Stimulated activated CD8-positive, alpha-beta memory T cell treated with anti-CD3 and anti-CD28 coated beads, Interleukin-2, amount 100 ng/mL, for 1 hour (primary cell): ENCODE results near the gene SLC25A51.
"Not testable (repeated sequence)": the region's sequence is repeated elsewhere in the genome, so short reads cannot be mapped to it uniquely, and the experiment has no call there.

Source experiments
- DNase-seq, 2 donors: peaks; one replicate each; pipeline ENCODE4 v3.0.0-alpha.2; 2020; ENCODE audit warnings: low read depth in 2 of 2

Gene SLC25A51

GRCh38 chr9:37904445-37905130 lies 661 bp upstream of the SLC25A51 start:
- DNase-seq, result no peak

GRCh38 chr9:37902796-37903646 lies 906 bp downstream of the SLC25A51 start:
- no peak for DNase-seq

GRCh38 chr9:37902131-37902530 lies 1.8 kb downstream of the SLC25A51 start:
- no peak for DNase-seq

GRCh38 chr9:37899041-37899440 lies 4.9 kb downstream of the SLC25A51 start:
- DNase-seq, result no peak

GRCh38 chr9:37897665-37898064 lies 6.3 kb downstream of the SLC25A51 start:
- no peak for DNase-seq

GRCh38 chr9:37892063-37892462 lies 11.9 kb downstream of the SLC25A51 start:
- no peak for DNase-seq

GRCh38 chr9:37891042-37891441 lies 12.9 kb downstream of the SLC25A51 start:
- not testable (repeated sequence) for DNase-seq

GRCh38 chr9:37889536-37889935 lies 14.4 kb downstream of the SLC25A51 start:
- no peak for DNase-seq

GRCh38 chr9:37887977-37888583 lies 15.8 kb downstream of the SLC25A51 start:
- not testable (repeated sequence) for DNase-seq

GRCh38 chr9:37880916-37881479 lies 22.9 kb downstream of the SLC25A51 start:
- no peak for DNase-seq

- no peak for DNase-seq
Measured at GRCh38 chr9:37876376-37876775, 27.6 kb downstream of the SLC25A51 start.

GRCh38 chr9:37873955-37874354 lies 30.0 kb downstream of the SLC25A51 start:
- DNase-seq, result no peak

- no peak for DNase-seq
Measured at GRCh38 chr9:37870799-37871176, 33.1 kb downstream of the SLC25A51 start.

- no peak for DNase-seq
Measured at GRCh38 chr9:37870081-37870798, 33.7 kb downstream of the SLC25A51 start.

GRCh38 chr9:37862530-37862929 lies 41.4 kb downstream of the SLC25A51 start:
- DNase-seq, result no peak

- DNase-seq, result no peak
Measured at GRCh38 chr9:37859043-37859442, 44.9 kb downstream of the SLC25A51 start.

- no peak for DNase-seq
Measured at GRCh38 chr9:37856551-37856950, 47.4 kb downstream of the SLC25A51 start.

GRCh38 chr9:37852222-37852621 lies 51.7 kb downstream of the SLC25A51 start:
- no peak for DNase-seq

- DNase-seq, result no peak
Measured at GRCh38 chr9:37840560-37841194, 63.2 kb downstream of the SLC25A51 start.

- DNase-seq, result no peak
Measured at GRCh38 chr9:37839496-37840461, 64.1 kb downstream of the SLC25A51 start.
